HepG2 (cell line): ENCODE results near the gene SMIM38. TPM values are rescaled to one million over a fixed set of nuclear protein-coding genes. Genes with fewer than 3 reads are reported as not detected.

Experiments
- ATF1 ChIP-seq: IDR thresholded peaks from 2 replicates; pipeline ENCODE4 v1.6.1; 2016; ENCODE audit warnings: mild to moderate bottlenecking, control low read depth
- SMARCE1 ChIP-seq: fragments of 450-650 bp; IDR thresholded peaks from 2 replicates; pipeline ENCODE4 v1.6.1; 2017; ENCODE audit warnings: borderline replicate concordance
- TBX2 ChIP-seq: sonication (generic); formaldehyde crosslinking; IDR thresholded peaks from 2 replicates; pipeline ENCODE4 v1.5.0; 2020; ENCODE audit warnings: missing genetic modification reagents, mild to moderate bottlenecking, borderline replicate concordance
- ZNF263 ChIP-seq: sonication (generic); formaldehyde crosslinking; IDR thresholded peaks from 2 replicates; pipeline ENCODE4 v1.4.0; 2020; ENCODE audit warnings: missing genetic modification reagents
- ZNF672 ChIP-seq: sonication (generic); formaldehyde crosslinking; IDR thresholded peaks from 2 replicates; pipeline ENCODE4 v1.8.1; 2022; ENCODE audit warnings: missing genetic modification reagents
- polyA plus RNA-seq, 8 experiments: library from polyadenylated mRNA; depleted of rRNA in 3 of 8; stranded (reverse) in 7 of 8; unstranded in 1 of 8; fragments of >200 nt; fragmentation: Illumina TruSeq in 4 of 8; extraction: Trizol in 4 of 8; gene quantifications; 2 replicates each; pipeline versions ENCODE4 v1.2.1 to v1.2.3, GENCODE V29; 2011 to 2016; ENCODE audit warnings: low read depth in 4 of 8, missing spikeins in 1 of 8, mixed read lengths in 1 of 8; ENCODE audit not compliant: insufficient read depth in 1 of 8
- total RNA-seq, 5 experiments: library from RNA; depleted of rRNA; stranded (reverse); fragments of >200 nt; fragmentation: Illumina TruSeq; extraction: Trizol; gene quantifications; 2 replicates each; pipeline ENCODE4 v1.2.3, GENCODE V29; 2016; ENCODE audit warnings: low read depth in 1 of 5
- TF ChIP-seq, protein P1 (sequence below), 2 experiments: sonication (generic) in 1 of 2; formaldehyde crosslinking in 1 of 2; IDR thresholded peaks; 2 replicates each; pipeline versions ENCODE4 v1.6.1 to v1.9.0; 2014 to 2022; ENCODE audit warnings: antibody characterized with exemption in 1 of 2, borderline replicate concordance in 1 of 2, inconsistent platforms in 1 of 2, low read depth in 1 of 2, missing genetic modification reagents in 1 of 2
- TF ChIP-seq, protein P2 (sequence below): sonication (generic); formaldehyde crosslinking; IDR thresholded peaks from 2 replicates; pipeline ENCODE4 v1.5.1; 2020; ENCODE audit warnings: mild to moderate bottlenecking, missing genetic modification reagents, moderate library complexity
- TF ChIP-seq, protein P3 (sequence below): sonication (generic); formaldehyde crosslinking; conservative IDR thresholded peaks from 2 replicates; pipeline ENCODE4 v1.4.0; 2020; ENCODE audit warnings: mild to moderate bottlenecking, missing genetic modification reagents, moderate library complexity

The SMIM38 gene
- total and polyA plus RNA-seq, 2 of the 13 experiments (the other 11 are each of a cell fraction or from before 2014, with no cell fraction given), result 0.30 to 0.40 TPM

DNA sequence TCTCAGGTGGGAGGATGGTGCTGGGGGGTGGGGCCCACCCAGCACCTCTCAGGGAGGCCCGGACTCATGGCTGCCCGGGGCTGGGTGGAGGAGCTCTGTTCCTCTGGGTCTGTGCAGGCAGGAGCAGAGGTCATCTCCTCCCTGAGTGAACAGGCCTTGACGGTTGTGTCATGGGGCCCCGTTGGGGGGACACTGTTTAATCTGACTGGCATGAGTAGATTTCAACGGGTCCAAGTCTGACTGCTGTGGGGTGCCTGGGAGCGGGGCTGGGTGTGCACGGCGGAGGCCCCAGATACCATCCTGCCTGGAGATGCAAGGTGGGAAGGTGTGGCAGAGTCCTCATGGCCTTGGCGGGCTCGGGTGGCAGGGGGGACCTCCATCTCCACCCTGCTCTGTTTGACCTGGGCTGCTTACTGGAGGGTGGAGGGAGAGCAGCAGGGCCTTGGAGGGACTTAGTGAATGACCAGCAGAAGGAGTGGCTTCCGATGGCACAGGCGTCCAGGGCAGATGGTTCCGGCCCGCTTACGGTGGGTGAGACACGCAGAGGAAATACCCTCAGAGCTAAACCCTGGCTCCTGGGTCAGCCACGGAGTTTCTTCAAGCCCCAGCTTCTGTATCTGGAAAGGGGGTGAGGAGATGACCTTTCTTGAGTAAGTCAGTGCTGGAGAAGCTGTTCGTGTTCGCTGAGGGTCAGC is 48.7 kb downstream of the SMIM38 start (continued):
- TF ChIP-seq, protein P1, sequence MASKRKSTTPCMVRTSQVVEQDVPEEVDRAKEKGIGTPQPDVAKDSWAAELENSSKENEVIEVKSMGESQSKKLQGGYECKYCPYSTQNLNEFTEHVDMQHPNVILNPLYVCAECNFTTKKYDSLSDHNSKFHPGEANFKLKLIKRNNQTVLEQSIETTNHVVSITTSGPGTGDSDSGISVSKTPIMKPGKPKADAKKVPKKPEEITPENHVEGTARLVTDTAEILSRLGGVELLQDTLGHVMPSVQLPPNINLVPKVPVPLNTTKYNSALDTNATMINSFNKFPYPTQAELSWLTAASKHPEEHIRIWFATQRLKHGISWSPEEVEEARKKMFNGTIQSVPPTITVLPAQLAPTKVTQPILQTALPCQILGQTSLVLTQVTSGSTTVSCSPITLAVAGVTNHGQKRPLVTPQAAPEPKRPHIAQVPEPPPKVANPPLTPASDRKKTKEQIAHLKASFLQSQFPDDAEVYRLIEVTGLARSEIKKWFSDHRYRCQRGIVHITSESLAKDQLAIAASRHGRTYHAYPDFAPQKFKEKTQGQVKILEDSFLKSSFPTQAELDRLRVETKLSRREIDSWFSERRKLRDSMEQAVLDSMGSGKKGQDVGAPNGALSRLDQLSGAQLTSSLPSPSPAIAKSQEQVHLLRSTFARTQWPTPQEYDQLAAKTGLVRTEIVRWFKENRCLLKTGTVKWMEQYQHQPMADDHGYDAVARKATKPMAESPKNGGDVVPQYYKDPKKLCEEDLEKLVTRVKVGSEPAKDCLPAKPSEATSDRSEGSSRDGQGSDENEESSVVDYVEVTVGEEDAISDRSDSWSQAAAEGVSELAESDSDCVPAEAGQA (IDR thresholded peaks at IDR 0.05; ENCODE audit: low read depth), result no peak
- TF ChIP-seq, protein P1 (CRISPR knock-in tag; IDR thresholded peaks at IDR 0.05; ENCODE audit: borderline replicate concordance), result no peak
- TF ChIP-seq, protein P2, sequence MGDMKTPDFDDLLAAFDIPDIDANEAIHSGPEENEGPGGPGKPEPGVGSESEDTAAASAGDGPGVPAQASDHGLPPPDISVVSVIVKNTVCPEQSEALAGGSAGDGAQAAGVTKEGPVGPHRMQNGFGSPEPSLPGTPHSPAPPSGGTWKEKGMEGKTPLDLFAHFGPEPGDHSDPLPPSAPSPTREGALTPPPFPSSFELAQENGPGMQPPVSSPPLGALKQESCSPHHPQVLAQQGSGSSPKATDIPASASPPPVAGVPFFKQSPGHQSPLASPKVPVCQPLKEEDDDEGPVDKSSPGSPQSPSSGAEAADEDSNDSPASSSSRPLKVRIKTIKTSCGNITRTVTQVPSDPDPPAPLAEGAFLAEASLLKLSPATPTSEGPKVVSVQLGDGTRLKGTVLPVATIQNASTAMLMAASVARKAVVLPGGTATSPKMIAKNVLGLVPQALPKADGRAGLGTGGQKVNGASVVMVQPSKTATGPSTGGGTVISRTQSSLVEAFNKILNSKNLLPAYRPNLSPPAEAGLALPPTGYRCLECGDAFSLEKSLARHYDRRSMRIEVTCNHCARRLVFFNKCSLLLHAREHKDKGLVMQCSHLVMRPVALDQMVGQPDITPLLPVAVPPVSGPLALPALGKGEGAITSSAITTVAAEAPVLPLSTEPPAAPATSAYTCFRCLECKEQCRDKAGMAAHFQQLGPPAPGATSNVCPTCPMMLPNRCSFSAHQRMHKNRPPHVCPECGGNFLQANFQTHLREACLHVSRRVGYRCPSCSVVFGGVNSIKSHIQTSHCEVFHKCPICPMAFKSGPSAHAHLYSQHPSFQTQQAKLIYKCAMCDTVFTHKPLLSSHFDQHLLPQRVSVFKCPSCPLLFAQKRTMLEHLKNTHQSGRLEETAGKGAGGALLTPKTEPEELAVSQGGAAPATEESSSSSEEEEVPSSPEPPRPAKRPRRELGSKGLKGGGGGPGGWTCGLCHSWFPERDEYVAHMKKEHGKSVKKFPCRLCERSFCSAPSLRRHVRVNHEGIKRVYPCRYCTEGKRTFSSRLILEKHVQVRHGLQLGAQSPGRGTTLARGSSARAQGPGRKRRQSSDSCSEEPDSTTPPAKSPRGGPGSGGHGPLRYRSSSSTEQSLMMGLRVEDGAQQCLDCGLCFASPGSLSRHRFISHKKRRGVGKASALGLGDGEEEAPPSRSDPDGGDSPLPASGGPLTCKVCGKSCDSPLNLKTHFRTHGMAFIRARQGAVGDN (CRISPR knock-in tag), result peak; percentile 34
- TF ChIP-seq ATF1 (CRISPR knock-in tag) (no peak), TBX2 (CRISPR knock-in tag) (0 out of 2 replicates have a peak, but pooled peaks have one; percentile 25), SMARCE1 (no peak), ZNF263 (CRISPR knock-in tag) (peak; percentile 49; the same call in 1 of the 2 replicates), ZNF672 (no peak)
- TF ChIP-seq, protein P3, sequence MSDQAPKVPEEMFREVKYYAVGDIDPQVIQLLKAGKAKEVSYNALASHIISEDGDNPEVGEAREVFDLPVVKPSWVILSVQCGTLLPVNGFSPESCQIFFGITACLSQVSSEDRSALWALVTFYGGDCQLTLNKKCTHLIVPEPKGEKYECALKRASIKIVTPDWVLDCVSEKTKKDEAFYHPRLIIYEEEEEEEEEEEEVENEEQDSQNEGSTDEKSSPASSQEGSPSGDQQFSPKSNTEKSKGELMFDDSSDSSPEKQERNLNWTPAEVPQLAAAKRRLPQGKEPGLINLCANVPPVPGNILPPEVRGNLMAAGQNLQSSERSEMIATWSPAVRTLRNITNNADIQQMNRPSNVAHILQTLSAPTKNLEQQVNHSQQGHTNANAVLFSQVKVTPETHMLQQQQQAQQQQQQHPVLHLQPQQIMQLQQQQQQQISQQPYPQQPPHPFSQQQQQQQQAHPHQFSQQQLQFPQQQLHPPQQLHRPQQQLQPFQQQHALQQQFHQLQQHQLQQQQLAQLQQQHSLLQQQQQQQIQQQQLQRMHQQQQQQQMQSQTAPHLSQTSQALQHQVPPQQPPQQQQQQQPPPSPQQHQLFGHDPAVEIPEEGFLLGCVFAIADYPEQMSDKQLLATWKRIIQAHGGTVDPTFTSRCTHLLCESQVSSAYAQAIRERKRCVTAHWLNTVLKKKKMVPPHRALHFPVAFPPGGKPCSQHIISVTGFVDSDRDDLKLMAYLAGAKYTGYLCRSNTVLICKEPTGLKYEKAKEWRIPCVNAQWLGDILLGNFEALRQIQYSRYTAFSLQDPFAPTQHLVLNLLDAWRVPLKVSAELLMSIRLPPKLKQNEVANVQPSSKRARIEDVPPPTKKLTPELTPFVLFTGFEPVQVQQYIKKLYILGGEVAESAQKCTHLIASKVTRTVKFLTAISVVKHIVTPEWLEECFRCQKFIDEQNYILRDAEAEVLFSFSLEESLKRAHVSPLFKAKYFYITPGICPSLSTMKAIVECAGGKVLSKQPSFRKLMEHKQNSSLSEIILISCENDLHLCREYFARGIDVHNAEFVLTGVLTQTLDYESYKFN (CRISPR knock-in tag), result peak; percentile 39; the same call in 1 of the 2 replicates
- TF ChIP-seq, all 625 proteins: peak for 9
